T47D (cell line): Measurements from ENCODE around the gene COMT.
"Not testable (repeated sequence)": the region's sequence is repeated elsewhere in the genome, so short reads cannot be mapped to it uniquely, and the experiment has no call there.

Experiments
- DNase-seq, 2 experiments: peaks; one replicate each; pipeline versions ENCODE4 v3.0.0 to v3.0.0-alpha.2; 2011 to 2012; ENCODE audit warnings: low read depth in 1 of 2, low spot score in 1 of 2
- JUND ChIP-seq: IDR thresholded peaks from 2 replicates; pipeline ENCODE4 v1.6.1; 2012; ENCODE audit warnings: low read depth
- in situ Hi-C: cut with HindIII; loops from 2 replicates; pipeline ENCODE4 v1.10.0; 2016; ENCODE audit warnings: low sequenced_read_pairs, low pct_unique_long_range_greater_than_20kb

COMT gene

DNA sequence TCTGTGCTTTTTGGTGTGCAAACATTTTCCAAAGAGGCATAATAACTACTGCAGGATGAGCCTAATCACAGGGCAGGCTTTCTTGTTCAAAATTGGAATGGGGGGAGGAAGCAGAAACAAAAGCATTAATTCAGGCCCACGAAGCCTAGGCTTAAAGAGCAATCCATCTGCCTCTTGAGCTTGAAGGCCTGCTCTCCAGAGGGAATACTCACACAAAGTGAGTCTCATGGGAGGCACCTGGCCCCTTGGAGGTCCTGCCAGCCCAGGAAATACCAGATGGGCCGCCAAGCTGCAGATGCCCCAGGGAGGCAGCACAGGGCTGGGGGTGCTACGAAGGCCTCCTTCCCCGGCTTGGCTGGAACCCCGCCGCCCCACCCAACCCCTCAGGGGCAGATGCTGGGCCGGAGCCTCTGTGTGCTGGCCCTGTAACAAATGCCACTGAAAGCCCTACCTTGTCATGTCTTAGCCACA lies 39.3 kb upstream of the COMT start:
- no peak for TF ChIP-seq JUND

DNA sequence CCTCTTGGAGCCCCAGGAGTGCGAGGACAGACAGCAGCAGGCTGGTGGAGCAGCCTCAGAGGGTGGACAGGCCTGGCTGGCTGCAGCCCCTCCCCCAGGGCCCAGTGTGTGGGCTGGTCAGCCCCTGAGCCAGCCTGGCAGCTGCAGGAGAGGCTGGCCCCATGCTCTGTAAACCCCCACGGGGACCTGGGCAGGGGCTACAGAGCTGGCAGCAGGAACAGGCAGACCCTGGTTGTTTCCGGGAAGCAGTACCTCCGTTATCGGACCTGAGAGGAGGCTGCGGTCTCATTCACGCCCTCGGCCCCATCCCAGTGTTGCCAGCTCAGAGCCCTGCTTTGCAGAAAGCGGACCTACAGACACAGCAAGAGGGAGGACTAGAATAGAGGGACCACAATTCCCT lies 38.5 kb upstream of the COMT start:
- TF ChIP-seq JUND, result no peak
- no peak for DNase-seq
- in situ Hi-C loops, result no loop called here

More for the DNA sequence above, 39.3 kb upstream of the COMT start:
- DNase-seq, result no peak
- in situ Hi-C loops, result no loop called here

DNA sequence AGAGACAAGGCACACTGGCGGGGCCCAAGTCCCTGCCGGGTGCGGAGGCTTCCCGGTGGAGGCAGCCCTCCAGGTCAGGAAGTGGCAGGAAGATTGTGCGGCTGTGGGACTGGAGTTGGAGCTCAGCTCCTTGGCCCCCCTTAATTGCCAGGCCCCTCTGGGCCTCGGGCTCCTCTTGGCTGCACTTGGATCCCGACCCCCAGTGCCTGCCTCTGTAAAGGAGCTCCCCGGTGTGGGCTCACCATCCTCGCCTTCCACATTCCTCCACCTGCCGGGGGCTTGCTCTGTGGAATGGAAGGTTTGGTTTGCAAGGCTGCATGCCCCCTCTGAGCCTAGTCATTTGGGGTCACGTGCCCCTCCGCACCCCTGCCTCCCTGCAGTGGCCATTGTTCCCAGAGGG lies 38.1 kb upstream of the COMT start:
- no peak for TF ChIP-seq JUND
- in situ Hi-C loops, result no loop called here
- DNase-seq, result no peak

DNA sequence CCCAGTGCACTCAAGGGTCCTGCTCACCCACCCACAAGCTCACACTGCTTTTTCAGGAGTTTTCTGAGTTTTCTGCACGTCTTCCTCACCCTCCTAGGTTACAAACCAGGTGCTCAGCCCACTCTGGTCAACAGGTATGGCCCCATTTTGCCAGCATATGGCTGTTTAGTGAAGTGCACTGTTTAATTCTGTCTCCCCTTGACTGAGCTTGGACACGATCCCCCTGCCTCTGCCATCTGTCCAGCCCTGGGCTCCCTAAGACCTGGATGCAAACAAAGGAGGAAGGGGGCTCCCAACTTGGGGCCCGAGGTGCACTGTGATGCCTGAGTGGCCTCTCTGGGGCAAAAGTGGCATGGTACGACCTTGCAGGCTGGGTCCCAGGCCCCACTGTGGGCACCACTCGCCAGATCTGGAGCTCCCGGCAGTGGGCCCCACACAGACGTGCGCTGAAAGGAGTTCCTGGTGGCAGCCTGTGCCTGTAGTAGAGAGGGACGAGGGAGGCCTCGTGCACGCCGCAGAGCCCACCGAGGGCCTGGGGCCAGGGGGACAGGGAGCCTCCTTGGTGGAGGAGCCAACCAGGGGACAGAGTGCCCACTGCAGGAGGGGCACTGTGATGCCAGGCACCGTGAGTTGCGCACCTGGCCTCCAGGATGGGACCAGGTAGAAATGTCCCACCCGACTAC lies 37.3 kb upstream of the COMT start:
- no peak for DNase-seq
- TF ChIP-seq JUND, result no peak
- in situ Hi-C loops, result no loop called here

DNA sequence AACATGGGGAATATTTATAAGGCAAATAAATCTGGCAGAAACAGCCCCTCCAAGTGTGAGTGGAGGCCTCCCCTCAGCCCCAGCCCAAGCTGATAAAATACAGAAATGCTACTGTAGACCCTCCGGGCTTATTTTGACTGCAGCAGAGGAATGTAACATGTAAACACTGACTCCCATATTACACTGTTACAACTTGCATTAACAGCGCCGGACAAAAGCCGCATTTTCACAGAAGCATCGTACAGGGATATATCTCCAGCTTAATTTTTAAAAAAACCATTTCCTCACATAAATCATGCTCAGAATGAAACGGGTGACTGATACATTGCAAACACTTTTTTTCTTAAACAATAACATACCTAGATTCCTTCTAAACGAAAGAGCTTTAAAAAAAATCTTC lies 36.6 kb upstream of the COMT start:
- no peak for TF ChIP-seq JUND
- in situ Hi-C loops, result no loop called here
- no peak for DNase-seq

DNA sequence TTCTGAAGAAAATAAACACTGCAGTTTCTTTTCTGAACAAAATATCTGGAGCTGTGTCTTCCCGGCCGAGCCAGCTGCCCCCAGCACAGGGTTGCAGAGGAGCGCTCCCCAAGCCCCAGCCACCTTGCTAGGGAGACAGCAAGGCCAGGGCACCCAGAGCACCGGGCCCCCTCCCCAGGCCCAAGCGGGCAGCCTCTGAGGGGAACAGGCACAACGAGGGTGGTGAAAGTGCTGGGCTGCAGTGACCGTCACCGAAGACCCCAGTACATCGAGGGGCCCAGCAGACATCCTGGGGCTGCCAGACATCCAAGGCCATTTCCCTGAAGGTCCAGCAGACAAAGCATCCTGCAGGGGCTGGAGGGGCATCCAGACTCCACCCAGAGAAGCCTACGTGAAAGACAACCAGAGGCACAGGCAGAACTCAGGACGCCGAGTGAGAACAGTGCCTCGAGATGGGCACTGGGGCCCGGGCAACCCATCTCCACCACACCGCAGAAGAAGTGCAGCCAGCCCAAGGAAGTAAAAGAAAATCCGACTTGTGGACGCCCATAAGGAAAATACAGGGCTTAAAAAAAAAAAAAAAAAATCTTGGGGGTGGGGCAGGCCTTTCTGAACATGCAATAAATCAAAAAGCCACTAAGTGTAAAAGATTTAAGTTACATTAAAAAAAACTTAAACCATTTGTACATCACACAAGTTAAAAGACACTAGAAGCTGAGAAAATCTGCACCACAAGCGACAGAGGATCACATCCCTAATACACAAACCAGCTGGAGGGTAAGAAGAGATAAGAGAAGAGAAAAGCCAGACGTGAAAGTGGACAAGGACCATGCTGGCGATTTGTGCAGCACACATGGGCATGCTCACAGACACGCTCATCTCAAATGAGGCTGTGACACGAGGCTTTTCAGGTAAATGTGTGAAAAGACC lies 36.0 kb upstream of the COMT start:
- TF ChIP-seq JUND, result no peak

DNA sequence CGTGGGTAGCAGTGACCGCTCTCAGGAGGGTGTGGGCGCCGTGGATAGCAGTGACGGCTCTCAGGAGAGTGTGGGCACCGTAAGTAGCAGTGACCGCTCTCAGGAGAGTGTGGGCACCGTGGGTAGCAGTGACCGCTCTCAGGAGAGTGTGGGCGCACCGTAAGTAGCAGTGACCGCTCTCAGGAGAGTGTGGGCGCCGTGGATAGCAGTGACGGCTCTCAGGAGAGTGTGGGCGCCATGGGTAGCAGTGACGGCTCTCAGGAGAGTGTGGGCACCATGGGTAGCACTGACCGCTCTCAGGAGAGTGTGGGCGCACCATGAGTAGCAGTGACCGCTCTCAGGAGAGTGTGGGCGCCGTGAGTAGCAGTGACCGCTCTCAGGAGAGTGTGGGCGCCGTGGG lies 34.7 kb upstream of the COMT start:
- in situ Hi-C loops, DNase-seq: not testable (repeated sequence)

More for the DNA sequence above, 36.0 kb upstream of the COMT start:
- in situ Hi-C loops, result no loop called here
- no peak for DNase-seq

DNA sequence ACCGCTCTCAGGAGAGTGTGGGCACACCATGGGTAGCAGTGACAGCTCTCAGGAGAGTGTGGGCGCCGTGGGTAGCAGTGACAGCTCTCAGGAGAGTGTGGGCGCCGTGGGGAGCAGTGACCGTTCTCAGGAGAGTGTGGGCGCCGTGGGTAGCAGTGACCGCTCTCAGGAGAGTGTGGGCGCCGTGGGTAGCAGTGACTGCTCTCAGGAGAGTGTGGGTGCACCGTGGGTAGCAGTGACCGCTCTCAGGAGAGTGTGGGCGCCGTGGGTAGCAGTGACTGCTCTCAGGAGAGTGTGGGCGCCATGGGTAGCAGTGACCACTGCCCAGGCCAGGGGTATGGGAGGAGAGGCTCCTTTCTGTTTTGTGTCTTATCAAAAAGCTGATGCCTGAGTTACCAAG lies 33.7 kb upstream of the COMT start:
- in situ Hi-C loops, DNase-seq: not testable (repeated sequence)

DNA sequence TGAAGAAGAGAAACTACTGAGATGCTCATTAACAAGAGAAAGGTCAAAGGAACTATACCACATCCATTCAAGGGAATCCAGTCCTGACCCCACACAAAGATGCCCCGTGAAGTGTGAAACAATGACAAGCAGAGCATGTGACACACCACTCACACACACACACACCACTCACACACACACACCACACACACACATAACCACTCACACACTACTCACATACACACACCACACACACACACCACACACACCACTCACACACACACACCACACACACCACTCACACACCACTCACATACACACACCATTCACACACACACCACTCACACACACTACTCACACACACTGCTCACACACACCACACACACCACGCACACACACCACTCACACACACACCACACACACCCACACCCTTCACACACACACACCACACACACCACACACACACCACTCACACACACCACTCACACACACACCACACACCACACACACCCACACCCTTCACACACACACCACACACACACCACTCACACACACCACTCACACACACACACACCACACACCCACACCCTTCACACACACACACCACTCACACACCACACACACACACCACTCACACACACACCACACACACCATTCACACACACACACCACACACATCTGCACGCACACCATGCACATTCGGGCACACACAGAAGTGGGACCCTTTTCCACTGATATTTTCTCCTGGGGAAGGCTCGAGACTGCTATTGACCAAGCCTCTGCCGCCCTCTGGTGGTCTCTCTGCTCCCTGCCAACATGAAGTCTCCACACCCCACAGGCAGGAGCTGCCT lies 32.0 kb upstream of the COMT start:
- peak; percentile 70 to 73 for DNase-seq
- TF ChIP-seq JUND, result no peak
- in situ Hi-C loops, result no loop called here

DNA sequence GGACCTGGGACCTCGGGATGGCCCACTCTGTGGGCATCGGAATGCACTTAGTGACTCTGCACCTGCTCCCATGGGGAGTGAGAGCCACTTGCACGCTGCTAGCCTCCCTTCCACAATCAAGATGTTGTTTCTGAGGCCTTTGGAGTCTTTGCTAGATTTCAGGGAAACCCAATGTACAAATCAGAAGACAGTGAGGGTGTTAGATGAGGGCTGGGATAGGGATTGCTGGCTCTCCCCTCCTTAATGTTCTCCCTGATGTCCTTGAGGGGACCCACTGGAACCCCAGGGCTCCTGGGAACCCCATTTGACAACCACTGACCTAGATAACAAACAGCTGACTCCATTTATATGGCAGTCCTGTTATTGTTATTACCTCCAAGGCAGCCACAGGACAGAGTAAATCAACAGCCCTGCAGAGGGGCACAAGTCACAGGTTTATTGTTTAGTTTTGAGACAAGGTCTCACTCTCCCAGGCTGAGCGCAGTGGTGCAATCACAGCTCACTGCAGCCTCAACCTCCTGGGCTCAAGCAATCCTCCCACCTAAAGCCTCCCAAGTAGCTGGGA lies 31.3 kb upstream of the COMT start:
- no peak for TF ChIP-seq JUND
- no peak for DNase-seq
- in situ Hi-C loops, result no loop called here

DNA sequence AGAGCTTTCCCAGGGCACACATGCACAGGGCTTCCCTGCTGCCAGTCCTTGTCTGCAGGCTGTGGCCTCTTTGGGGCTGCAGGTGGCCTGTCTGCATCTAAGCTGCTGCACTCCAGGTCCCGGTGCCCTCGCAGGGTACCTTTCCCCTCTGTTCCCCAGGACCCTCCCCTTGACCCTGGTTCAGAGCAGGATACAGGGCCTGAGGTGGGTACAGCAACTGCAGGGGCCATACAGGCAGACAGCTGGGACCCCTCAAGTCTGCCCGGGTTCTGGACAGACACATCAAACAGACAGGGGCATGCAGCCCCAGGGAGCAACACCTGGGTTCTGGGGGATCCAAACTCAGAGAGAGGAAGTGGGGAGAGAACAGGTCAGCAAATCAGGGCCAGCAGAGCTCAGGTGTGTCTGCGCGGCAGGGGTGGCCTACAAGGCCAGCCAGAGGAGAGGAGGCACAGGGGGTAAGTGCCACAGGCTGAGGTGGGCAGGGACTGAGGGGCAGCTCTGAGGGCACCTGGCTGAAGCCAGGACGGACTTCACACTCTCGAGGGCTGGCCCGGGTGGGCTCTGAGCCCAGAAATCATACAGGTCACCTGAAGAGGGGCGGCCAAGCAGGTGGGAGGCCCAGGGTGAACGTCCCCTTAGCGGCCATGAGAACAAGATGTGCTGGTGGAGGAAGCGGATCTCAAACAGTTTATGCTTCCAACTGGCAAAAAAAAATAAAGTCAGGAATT lies 29.9 kb upstream of the COMT start:
- in situ Hi-C loops, result no loop called here
- DNase-seq, result no peak
- TF ChIP-seq JUND, result no peak

DNA sequence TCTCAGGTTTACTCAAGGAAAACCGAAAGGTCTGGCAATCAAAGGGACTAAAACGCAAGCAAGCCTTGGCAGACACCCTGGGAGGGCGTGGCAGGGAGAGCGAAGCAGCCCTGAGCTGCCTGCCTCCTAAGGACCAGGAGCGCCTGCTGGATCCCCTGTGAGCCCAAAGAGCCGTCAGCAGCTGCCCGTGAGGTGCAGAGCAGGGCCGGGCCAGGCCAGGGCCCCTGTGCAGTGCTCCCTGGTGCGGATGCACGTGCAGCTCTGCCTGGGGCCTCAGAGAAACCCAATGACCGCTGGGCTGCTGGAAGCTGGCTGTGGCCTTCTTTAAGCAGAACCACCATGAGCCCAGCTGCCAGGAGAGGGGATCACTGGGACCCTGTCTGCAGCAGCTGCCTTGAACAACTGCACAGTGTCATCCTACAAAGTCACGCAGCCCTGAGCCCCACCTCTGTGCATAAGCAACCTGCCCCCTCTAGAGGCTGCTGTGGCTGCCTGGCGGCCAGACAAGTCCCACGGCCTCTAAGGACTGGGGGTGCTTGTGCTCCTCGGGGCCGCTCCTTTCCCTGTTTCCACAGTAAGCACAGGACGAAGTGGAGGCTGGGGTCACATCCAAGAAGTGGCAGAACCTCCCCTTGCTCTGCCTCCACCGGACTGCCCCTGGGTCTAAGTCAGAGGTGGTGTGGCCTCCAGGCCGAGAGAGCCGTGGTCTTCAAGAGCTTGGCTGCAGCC lies 29.1 kb upstream of the COMT start:
- in situ Hi-C loops, result no loop called here
- TF ChIP-seq JUND, result no peak

More for the DNA sequence above, 29.1 kb upstream of the COMT start:
- DNase-seq, result no peak
